Caco-2 (cell line): ENCODE measurements around the gene ZKSCAN3. TPM values are rescaled to one million over a fixed set of nuclear protein-coding genes. Genes with fewer than 3 reads are reported as not detected.

ENCODE experiments used
- BruUV-seq: library from RNA; stranded (reverse); fragments of 400-500 nt; replicated peaks from 2 replicates; lab custom pipeline; 2021; lab: Mats Ljungman, UMichigan
- CTCF ChIA-PET: fragments of 300-600 bp; sonication (Branson Sonifier 250); formaldehyde crosslinking; loops from one replicate; lab custom pipeline; 2022; ENCODE audit warnings: antibody characterized with exemption; lab: Charles Lee
- POLR2A ChIA-PET: fragments of 300-600 bp; sonication (Branson Sonifier 250); formaldehyde crosslinking; loops from one replicate; lab custom pipeline; 2022; ENCODE audit warnings: antibody characterized with exemption; lab: Charles Lee
- DNase-seq, 2 experiments: peaks; one replicate each; pipeline versions ENCODE4 v3.0.0 to v3.0.0-alpha.2; 2020 to 2022
- H3K27me3 ChIP-seq: replicated peaks from 2 replicates; pipeline ENCODE4 v1.6.0; 2011; ENCODE audit warnings: low read length; ENCODE audit not compliant: control insufficient read depth, insufficient read depth
- H3K36me3 ChIP-seq: 2 replicates; pipeline ENCODE4 v1.5.1; 2011; ENCODE audit warnings: low read length; ENCODE audit not compliant: control insufficient read depth, insufficient read depth
- H3K4me1 ChIP-seq: fragments of 250-450 bp; sonication (Bioruptor Pico); 2 replicates; pipeline ENCODE4 v1.5.1; 2020; ENCODE audit warnings: mild to moderate bottlenecking
- H3K4me3 ChIP-seq: 2 replicates; pipeline ENCODE4 v1.5.1; 2011; ENCODE audit warnings: low read depth, mild to moderate bottlenecking, control low read depth, low read length
- H3K9me3 ChIP-seq: fragments of 250-450 bp; sonication (Bioruptor Pico); 2 replicates; pipeline ENCODE4 v1.5.1; 2020; ENCODE audit warnings: mild to moderate bottlenecking, moderate library complexity
- H3K27ac Mint-ChIP-seq: one replicate; pipeline ENCODE4 v1.8.0; 2022; ENCODE audit warnings: mixed read lengths; ENCODE audit not compliant: unreplicated experiment
- H3K27me3 Mint-ChIP-seq: one replicate; pipeline ENCODE4 v1.8.0; 2022; ENCODE audit warnings: mixed read lengths; ENCODE audit not compliant: insufficient read depth, unreplicated experiment
- H3K36me3 Mint-ChIP-seq: one replicate; pipeline ENCODE4 v1.8.0; 2022; ENCODE audit warnings: mild to moderate bottlenecking, mixed read lengths; ENCODE audit not compliant: insufficient read depth, unreplicated experiment
- H3K4me1 Mint-ChIP-seq: one replicate; pipeline ENCODE4 v1.8.0; 2022; ENCODE audit warnings: low read depth, mixed read lengths; ENCODE audit not compliant: unreplicated experiment
- H3K4me3 Mint-ChIP-seq: one replicate; pipeline ENCODE4 v1.8.0; 2022; ENCODE audit warnings: mild to moderate bottlenecking, moderate library complexity, mixed read lengths; ENCODE audit not compliant: unreplicated experiment
- H3K9me3 Mint-ChIP-seq: one replicate; pipeline ENCODE4 v1.8.0; 2022; ENCODE audit warnings: mixed read lengths; ENCODE audit not compliant: unreplicated experiment
- intact Hi-C: fragments of 100-400 bp; cut with micrococcal nuclease; formaldehyde crosslinking; loops from one replicate; pipeline ENCODE4 v1.10.0; 2022; ENCODE audit not compliant: unreplicated experiment
- total RNA-seq: library from RNA; stranded (reverse); gene quantifications from 2 replicates; pipeline ENCODE4 v1.2.3, GENCODE V29; 2022
- TF ChIP-seq, protein P1 (sequence below), 2 experiments: fragments of 200-600 bp in 1 of 2; IDR thresholded peaks; 1 replicate in 1 of 2; 2 replicates in 1 of 2; pipeline versions ENCODE4 v1.5.1 to v1.8.0; 2011 to 2022; ENCODE audit warnings: antibody characterized with exemption in 1 of 2, control low read depth in 1 of 2, inconsistent platforms in 1 of 2, low read depth in 1 of 2, low read length in 1 of 2, mild to moderate bottlenecking in 1 of 2, moderate library complexity in 1 of 2; ENCODE audit not compliant: insufficient read depth in 1 of 2, severe bottlenecking in 1 of 2, unreplicated experiment in 1 of 2

ZKSCAN3 gene
- total RNA-seq, 1 experiment from 2014 or later: 4.3 TPM

DNA sequence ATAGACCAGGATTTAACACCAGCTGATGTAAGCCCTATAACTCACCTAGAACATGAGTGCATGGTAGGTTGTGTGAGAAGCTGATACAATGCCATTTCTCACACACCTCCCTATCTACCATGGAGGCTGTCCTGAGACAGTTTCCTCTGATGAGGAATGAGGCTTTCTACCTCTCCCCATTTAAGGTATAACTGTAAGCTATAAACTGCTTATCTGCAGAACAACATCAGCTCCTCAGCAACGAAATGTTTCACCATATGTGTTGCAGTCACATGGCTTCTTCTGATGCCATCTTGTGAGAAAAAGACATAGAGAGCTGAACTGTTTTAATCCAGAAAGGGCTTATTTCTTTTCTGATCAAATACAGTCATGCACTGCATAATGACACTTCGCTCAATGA lies 20.7 kb downstream of the ZKSCAN3 start:
- H3K27me3 Mint-ChIP-seq: peaks cover 4% of the 10 kb centered on the region
- TF ChIP-seq, protein P1, sequence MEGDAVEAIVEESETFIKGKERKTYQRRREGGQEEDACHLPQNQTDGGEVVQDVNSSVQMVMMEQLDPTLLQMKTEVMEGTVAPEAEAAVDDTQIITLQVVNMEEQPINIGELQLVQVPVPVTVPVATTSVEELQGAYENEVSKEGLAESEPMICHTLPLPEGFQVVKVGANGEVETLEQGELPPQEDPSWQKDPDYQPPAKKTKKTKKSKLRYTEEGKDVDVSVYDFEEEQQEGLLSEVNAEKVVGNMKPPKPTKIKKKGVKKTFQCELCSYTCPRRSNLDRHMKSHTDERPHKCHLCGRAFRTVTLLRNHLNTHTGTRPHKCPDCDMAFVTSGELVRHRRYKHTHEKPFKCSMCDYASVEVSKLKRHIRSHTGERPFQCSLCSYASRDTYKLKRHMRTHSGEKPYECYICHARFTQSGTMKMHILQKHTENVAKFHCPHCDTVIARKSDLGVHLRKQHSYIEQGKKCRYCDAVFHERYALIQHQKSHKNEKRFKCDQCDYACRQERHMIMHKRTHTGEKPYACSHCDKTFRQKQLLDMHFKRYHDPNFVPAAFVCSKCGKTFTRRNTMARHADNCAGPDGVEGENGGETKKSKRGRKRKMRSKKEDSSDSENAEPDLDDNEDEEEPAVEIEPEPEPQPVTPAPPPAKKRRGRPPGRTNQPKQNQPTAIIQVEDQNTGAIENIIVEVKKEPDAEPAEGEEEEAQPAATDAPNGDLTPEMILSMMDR (IDR thresholded peaks at IDR 0.05; ENCODE audit: insufficient read depth in 1 of 2, low read depth in 1 of 2, low read length in 1 of 2, severe bottlenecking in 1 of 2, unreplicated experiment in 1 of 2): no peak
- H3K36me3 Mint-ChIP-seq: no peaks in the 10 kb centered on the region
- DNase-seq: no peak
- no peaks in the 10 kb centered on the region for H3K4me1 Mint-ChIP-seq
- Histone ChIP-seq H3K9me3 (no peaks in the 10 kb centered on the region), H3K27me3 (no peaks in the 10 kb centered on the region), H3K4me1 (no peaks in the 10 kb centered on the region), H3K4me3 (no peak overlapping the region), H3K36me3 (no peaks in the 10 kb centered on the region)
- no peaks in the 10 kb centered on the region for H3K9me3 Mint-ChIP-seq
- intact Hi-C loops: no loop called here
- no TSS peak for BruUV-seq
- ChIA-PET CTCF (interaction anchor here (1.9 kb wide), 1 partner anchor 14 kb away, joined by 5 read pairs; no protein-coding TSS in a partner anchor), POLR2A (interaction anchor here (0.5 kb wide), 1 partner anchor 152 kb away, joined by 3 read pairs; no protein-coding TSS in a partner anchor)
- no peak overlapping the region for H3K4me3 Mint-ChIP-seq
- H3K27ac Mint-ChIP-seq: no peak overlapping the region

GRCh38 chr6:28371280-28371679 lies 21.5 kb downstream of the ZKSCAN3 start:
- intact Hi-C loops: no loop called here
- Histone ChIP-seq H3K4me3 (no peak overlapping the region), H3K4me1 (no peaks in the 10 kb centered on the region), H3K27me3 (no peaks in the 10 kb centered on the region), H3K36me3 (no peaks in the 10 kb centered on the region), H3K9me3 (no peaks in the 10 kb centered on the region)
- BruUV-seq: no TSS peak
- TF ChIP-seq, protein P1 (IDR thresholded peaks at IDR 0.05; ENCODE audit: insufficient read depth in 1 of 2, low read depth in 1 of 2, low read length in 1 of 2, severe bottlenecking in 1 of 2, unreplicated experiment in 1 of 2): no peak
- no peaks in the 10 kb centered on the region for H3K9me3 Mint-ChIP-seq
- ChIA-PET CTCF (interaction anchor here (1.9 kb wide), 1 partner anchor 15 kb away, joined by 5 read pairs; no protein-coding TSS in a partner anchor), POLR2A (no interaction called here)
- peaks cover 4% of the 10 kb centered on the region for H3K27me3 Mint-ChIP-seq
- H3K4me1 Mint-ChIP-seq: no peaks in the 10 kb centered on the region
- no peak for DNase-seq
- no peaks in the 10 kb centered on the region for H3K36me3 Mint-ChIP-seq
- no peak overlapping the region for H3K4me3 Mint-ChIP-seq
- H3K27ac Mint-ChIP-seq: no peak overlapping the region

DNA sequence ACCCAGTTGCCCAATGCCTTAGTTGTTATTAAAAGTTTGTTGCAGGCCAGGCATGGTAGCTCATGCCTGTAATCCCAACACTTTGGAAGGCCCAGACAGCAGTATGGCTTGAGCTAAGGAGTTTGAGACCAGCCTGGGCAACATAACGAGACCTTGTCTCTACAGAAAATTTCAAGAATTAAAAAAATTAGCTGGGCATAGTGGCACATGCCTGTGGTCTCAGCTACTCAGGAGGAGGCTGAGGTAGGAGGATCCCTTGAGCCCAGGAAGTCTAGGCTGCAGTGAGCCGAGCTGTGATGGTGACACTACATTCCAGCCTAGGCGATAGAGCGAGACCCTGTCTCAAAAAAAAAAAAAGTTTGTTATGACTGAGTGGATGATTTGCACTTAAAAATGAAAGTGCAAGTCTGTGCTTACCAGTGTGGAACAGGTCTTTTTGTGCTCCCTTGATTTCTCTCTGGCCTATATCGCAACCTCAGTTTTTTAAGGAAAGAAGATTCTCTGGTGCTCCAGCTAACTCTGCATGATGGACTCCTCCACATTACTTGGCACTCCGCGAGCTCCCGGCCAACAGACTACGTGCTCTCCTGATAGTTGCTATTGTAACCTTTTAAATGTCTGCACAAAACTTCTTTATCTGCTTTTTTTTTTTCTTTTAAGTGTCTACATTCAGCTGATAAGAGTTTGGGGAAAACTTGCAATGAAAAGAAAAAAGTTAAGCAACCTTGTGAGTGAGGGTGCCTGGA lies 22.1 kb downstream of the ZKSCAN3 start:
- Histone ChIP-seq H3K27me3 (no peaks in the 10 kb centered on the region), H3K4me3 (no peak overlapping the region), H3K36me3 (no peaks in the 10 kb centered on the region), H3K9me3 (no peaks in the 10 kb centered on the region), H3K4me1 (no peaks in the 10 kb centered on the region)
- TF ChIP-seq, protein P1 (IDR thresholded peaks at IDR 0.05; ENCODE audit: insufficient read depth in 1 of 2, low read depth in 1 of 2, low read length in 1 of 2, severe bottlenecking in 1 of 2, unreplicated experiment in 1 of 2): no peak
- no peak overlapping the region for H3K4me3 Mint-ChIP-seq
- intact Hi-C loops: no loop called here
- no peaks in the 10 kb centered on the region for H3K9me3 Mint-ChIP-seq
- H3K36me3 Mint-ChIP-seq: no peaks in the 10 kb centered on the region
- no peak overlapping the region for H3K27ac Mint-ChIP-seq
- ChIA-PET CTCF (interaction anchor here (0.7 to 1.9 kb wide), 2 partner anchors 16 to 523 kb away, joined by 3 to 5 read pairs; no protein-coding TSS in a partner anchor), POLR2A (interaction anchor here (1.0 kb wide), 1 partner anchor 12 kb away, joined by 3 read pairs; no protein-coding TSS in a partner anchor)
- peaks cover 4% of the 10 kb centered on the region for H3K27me3 Mint-ChIP-seq
- no TSS peak for BruUV-seq
- H3K4me1 Mint-ChIP-seq: no peaks in the 10 kb centered on the region
- no peak for DNase-seq
